ENCODE results near the gene CNEP1R1.

GRCh38 chr16:50035468-50035992 lies 10.5 kb downstream of the CNEP1R1 start:
- TF ChIP-seq CTCF (IDR thresholded peaks at IDR 0.05), result no peak
- TF ChIP-seq POLR2A (IDR thresholded peaks at IDR 0.05), result no peak
